ENCODE measurements around the gene C19orf81. TPM values are rescaled to one million over a fixed set of nuclear protein-coding genes. Genes with fewer than 3 reads are reported as not detected.

The C19orf81 gene
- polyA plus RNA-seq, 3 donors, result not detected

DNA sequence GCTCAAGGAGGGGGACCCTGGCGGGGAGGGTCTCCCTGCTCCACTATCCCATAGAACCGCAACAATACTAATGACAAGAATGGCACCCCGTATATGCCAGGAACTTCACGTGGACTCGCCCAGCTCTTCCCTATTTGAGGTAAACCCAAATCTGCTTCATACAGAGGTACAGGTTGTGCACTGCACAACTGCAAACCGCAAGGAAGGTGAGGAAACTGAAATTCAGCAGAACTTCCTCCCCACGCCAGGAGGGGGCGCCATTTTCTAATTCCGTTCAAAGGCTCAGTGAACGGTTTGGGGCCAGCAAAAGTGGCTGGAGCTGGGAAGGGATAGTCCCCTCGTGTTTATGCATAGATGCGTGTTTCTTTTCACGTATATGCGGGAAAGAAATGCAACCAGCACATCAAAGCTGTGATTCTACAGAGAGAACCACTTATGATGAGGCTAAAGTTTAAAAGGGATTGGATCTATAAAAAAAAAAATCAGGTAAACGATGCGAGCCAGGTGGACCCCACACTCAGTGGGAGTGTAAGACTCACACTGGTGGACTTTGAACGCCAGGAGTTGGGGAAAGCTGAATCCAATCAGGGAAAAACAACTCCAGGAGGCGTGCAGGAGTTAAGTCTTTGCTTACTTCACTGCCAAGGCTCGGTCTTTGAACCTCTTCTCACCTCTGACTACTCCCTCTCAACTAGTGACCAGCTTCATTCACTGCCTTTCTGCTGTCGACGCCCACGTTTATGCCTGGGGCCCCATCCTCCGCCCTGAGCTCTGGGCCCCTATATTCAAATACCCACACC, 20.3 kb downstream of the C19orf81 start:
- H3K9me3 Mint-ChIP-seq, result peaks cover 0 to 16% (median 9%) of the 10 kb centered on the region in 7 donors

GRCh38 chr19:50670102-50670380, 20.8 kb downstream of the C19orf81 start:
- H3K27ac ChIP-seq (ENCODE audit: low read depth in 1 of 2, low read length in 2 of 2), result no peak overlapping the region
- no peak for TF ChIP-seq CTCF (IDR thresholded peaks at IDR 0.05)
- 41% methylated on average over 5 of the region's 5 CpGs for WGBS (ENCODE audit: insufficient coverage)
- H3K4me3 Mint-ChIP-seq, result peak overlapping the region in 1 of 2 donors; percentile 69
- H3K27ac Mint-ChIP-seq, result no peak overlapping the region
- no peak overlapping the region for H2AFZ ChIP-seq (ENCODE audit: insufficient read depth, low read depth, low read length, poor library complexity, severe bottlenecking)
- H3K36me3 Mint-ChIP-seq, result peaks cover 0 to 1% of the 10 kb centered on the region in 2 donors
- no peaks in the 10 kb centered on the region for H3K79me2 ChIP-seq (ENCODE audit: insufficient read depth, low read length)
- H3K4me1 ChIP-seq (ENCODE audit: control insufficient read depth in 1 of 2, insufficient read depth in 2 of 2, low read length in 2 of 2), result no peaks in the 10 kb centered on the region
- H3K9ac ChIP-seq (ENCODE audit: insufficient read depth, low read length, poor library complexity, severe bottlenecking), result no peak overlapping the region
- no peaks in the 10 kb centered on the region for H3K4me1 Mint-ChIP-seq
- no peak overlapping the region for H3K4me2 ChIP-seq (replicated peaks; ENCODE audit: extremely low read depth, low read length, poor library complexity, severe bottlenecking)
- H3K9me3 ChIP-seq (replicated peaks in 1 of 2; ENCODE audit: control insufficient read depth in 1 of 2, insufficient read depth in 1 of 2, low read length in 2 of 2), result no peaks in the 10 kb centered on the region
- no peak overlapping the region for H3K4me3 ChIP-seq (replicated peaks in 1 of 3; ENCODE audit: low read depth in 2 of 3, low read length in 3 of 3)
- no peak for DNase-seq
- H3K36me3 ChIP-seq (replicated peaks in 1 of 2; ENCODE audit: control insufficient read depth in 1 of 2, insufficient read depth in 2 of 2, low read length in 2 of 2), result no peaks in the 10 kb centered on the region
- H3K9me3 Mint-ChIP-seq, result peaks cover 0 to 16% (median 9%) of the 10 kb centered on the region in 7 donors
- no peaks in the 10 kb centered on the region for H4K20me1 ChIP-seq (ENCODE audit: insufficient read depth, low read length)
- intact Hi-C loops (cut with micrococcal nuclease), result no loop called here
- H3K27me3 ChIP-seq (ENCODE audit: control insufficient read depth in 2 of 2, insufficient read depth in 2 of 2, low read length in 2 of 2), result peaks cover 25 to 64% of the 10 kb centered on the region in 2 donors
- peaks cover 62 to 90% (median 70%) of the 10 kb centered on the region in 3 donors for H3K27me3 Mint-ChIP-seq (ENCODE audit: low read depth in 3 of 3)

More for the DNA sequence above, 20.3 kb downstream of the C19orf81 start:
- DNase-seq, result peak; percentile 12 to 43 (median 25)
- 59% methylated on average over 16 of the region's 23 CpGs for WGBS (ENCODE audit: insufficient coverage)
- TF ChIP-seq CTCF (IDR thresholded peaks at IDR 0.05), result peak; percentile 86
- H3K4me3 Mint-ChIP-seq, result peak overlapping the region in 1 of 2 donors; percentile 83
- no peaks in the 10 kb centered on the region for H4K20me1 ChIP-seq (ENCODE audit: insufficient read depth, low read length)
- no peak overlapping the region for H3K27ac ChIP-seq (ENCODE audit: low read depth in 1 of 2, low read length in 2 of 2)
- H3K27me3 Mint-ChIP-seq (ENCODE audit: low read depth in 3 of 3), result peaks cover 65 to 95% (median 74%) of the 10 kb centered on the region in 3 donors
- H3K27me3 ChIP-seq (ENCODE audit: control insufficient read depth in 2 of 2, insufficient read depth in 2 of 2, low read length in 2 of 2), result peaks cover 25 to 66% of the 10 kb centered on the region in 2 donors
- no peaks in the 10 kb centered on the region for H3K79me2 ChIP-seq (ENCODE audit: insufficient read depth, low read length)
- no peak overlapping the region for H3K9ac ChIP-seq (ENCODE audit: insufficient read depth, low read length, poor library complexity, severe bottlenecking)
- H2AFZ ChIP-seq (ENCODE audit: insufficient read depth, low read depth, low read length, poor library complexity, severe bottlenecking), result no peak overlapping the region
- H3K27ac Mint-ChIP-seq, result no peak overlapping the region
- H3K4me1 ChIP-seq (ENCODE audit: control insufficient read depth in 1 of 2, insufficient read depth in 2 of 2, low read length in 2 of 2), result no peaks in the 10 kb centered on the region
- no peaks in the 10 kb centered on the region for H3K4me1 Mint-ChIP-seq
- H3K9me3 ChIP-seq (replicated peaks in 1 of 2; ENCODE audit: control insufficient read depth in 1 of 2, insufficient read depth in 1 of 2, low read length in 2 of 2), result no peaks in the 10 kb centered on the region
- H3K36me3 Mint-ChIP-seq, result peaks cover 0 to 1% of the 10 kb centered on the region in 2 donors
- H3K4me3 ChIP-seq (replicated peaks in 1 of 3; ENCODE audit: low read depth in 2 of 3, low read length in 3 of 3), result no peak overlapping the region
- no peaks in the 10 kb centered on the region for H3K36me3 ChIP-seq (replicated peaks in 1 of 2; ENCODE audit: control insufficient read depth in 1 of 2, insufficient read depth in 2 of 2, low read length in 2 of 2)
- no peak overlapping the region for H3K4me2 ChIP-seq (replicated peaks; ENCODE audit: extremely low read depth, low read length, poor library complexity, severe bottlenecking)
- intact Hi-C loops (cut with micrococcal nuclease), result loop anchor here (2.0 to 10.0 kb wide), 2 partner anchors 113 to 115 kb away; no protein-coding TSS in a partner anchor

All from CD14-positive monocyte (primary cell).